ENCODE results near the gene SHISA7. TPM values are rescaled to one million over a fixed set of nuclear protein-coding genes. Genes with fewer than 3 reads are reported as not detected.

SHISA7 gene
- total and polyA plus RNA-seq, 10 donors, result 0.03 to 0.27 TPM; not detected in 8

DNA sequence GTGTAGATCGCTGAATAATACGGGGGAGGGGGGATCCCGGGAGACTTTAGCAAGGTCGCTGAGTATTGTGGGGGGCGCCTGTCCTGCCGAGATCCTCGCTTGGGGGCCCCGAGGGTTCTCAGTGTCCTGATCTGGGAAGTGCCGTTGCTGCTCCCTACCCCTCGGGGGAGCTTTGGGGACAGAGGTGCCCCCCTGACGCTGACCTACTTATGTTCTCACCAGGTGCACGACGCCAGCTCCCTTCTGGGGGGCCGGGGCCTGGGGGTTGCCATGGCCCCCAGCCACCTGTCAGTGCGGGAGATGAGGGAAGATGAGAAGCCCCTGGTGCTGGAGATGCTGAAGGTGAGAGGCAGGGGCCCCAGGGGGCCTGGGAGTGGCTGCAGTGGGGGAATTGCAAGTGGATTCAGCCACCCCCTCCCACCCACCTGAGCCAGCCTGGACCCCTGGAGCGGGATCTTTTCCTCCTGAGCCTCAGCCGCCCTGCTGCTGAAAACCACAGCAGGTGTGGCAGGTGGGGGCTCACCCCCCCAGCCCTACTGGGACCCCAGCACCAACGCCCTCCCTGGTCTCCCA, 42.4 kb upstream of the SHISA7 start:
- no peak for TF ChIP-seq POLR2A (IDR thresholded peaks at IDR 0.05)
- TF ChIP-seq, protein P1, sequence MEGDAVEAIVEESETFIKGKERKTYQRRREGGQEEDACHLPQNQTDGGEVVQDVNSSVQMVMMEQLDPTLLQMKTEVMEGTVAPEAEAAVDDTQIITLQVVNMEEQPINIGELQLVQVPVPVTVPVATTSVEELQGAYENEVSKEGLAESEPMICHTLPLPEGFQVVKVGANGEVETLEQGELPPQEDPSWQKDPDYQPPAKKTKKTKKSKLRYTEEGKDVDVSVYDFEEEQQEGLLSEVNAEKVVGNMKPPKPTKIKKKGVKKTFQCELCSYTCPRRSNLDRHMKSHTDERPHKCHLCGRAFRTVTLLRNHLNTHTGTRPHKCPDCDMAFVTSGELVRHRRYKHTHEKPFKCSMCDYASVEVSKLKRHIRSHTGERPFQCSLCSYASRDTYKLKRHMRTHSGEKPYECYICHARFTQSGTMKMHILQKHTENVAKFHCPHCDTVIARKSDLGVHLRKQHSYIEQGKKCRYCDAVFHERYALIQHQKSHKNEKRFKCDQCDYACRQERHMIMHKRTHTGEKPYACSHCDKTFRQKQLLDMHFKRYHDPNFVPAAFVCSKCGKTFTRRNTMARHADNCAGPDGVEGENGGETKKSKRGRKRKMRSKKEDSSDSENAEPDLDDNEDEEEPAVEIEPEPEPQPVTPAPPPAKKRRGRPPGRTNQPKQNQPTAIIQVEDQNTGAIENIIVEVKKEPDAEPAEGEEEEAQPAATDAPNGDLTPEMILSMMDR (IDR thresholded peaks at IDR 0.05 in 8 of 11, conservative IDR thresholded peaks at IDR 0.05 in 3 of 11), result no peak
- H3K4me1 ChIP-seq, result peaks cover 12 to 65% (median 38%) of the 10 kb centered on the region in 6 donors

DNA sequence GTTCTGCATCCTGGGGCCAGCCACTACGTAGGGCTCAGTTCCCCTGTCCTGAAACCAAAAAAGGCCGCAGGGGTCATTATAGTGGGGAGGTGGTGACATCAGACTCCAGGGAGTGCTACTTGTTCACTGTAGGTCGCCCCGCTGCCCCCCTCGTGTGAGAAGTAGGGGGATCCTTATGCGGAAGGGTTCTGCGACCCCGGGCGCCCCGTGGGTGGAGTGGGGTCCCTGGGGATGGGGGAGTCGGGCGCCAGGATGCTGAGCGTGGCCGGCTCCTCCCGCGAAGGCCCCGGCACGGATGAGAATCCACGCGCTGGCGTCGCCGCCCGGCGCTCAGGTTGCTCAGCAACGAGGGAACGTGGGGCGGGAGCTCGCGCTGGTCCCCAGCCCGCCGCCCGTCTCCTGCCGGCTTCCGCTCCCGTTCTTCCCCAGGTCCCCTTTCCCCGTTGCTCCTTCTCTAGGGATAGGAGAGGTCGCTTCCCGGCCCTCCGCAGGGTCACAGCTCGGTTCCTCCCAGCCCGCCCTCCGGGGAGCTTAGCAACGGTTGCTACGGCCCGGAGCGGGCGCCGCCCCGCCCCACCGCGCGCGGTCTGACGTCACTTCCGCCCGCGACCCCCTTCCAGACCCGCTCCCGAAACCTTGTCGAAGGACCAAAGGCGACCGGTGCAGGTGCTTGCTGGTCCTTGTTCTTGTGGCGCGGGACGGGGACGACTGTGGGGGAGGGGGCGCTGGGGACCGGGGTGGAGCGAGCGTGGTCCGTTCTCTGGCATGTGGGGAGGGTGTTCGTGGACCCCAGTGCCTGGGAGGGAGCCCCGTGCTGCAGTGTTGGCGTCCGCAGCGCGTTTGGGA, 41.7 kb upstream of the SHISA7 start, which contains the start of gene NAT14:
Gene NAT14, plus strand, starts transcription at position 596 of the 846 bp plus-strand sequence. CDS start 521 bp downstream, outside the sequence.
- DNase-seq, result peak; percentile 86

More for the DNA sequence above, 42.4 kb upstream of the SHISA7 start:
- intact Hi-C loops (cut with DNase I; ENCODE audit: low total_unique reads), result no loop called here
- Histone ChIP-seq H3K27ac (peak overlapping the region in 7 of 8 donors; percentile 48 to 87 (median 65)), H3K9me3 (no peaks in the 10 kb centered on the region), H3K27me3 (replicated peaks in 1 of 7) (peaks cover 0 to 32% (median 0%) of the 10 kb centered on the region in 7 donors), H3K4me3 (peak overlapping the region in 7 of 8 donors; percentile 49 to 78 (median 56)), H3K36me3 (peaks cover 0 to 38% (median 25%) of the 10 kb centered on the region in 6 donors)
- DNase-seq, result peak; percentile 70
- WGBS, 5 donors, result 29 to 36% (median 30%) methylated on average over 12 to 18 of the region's 18 CpGs

DNA sequence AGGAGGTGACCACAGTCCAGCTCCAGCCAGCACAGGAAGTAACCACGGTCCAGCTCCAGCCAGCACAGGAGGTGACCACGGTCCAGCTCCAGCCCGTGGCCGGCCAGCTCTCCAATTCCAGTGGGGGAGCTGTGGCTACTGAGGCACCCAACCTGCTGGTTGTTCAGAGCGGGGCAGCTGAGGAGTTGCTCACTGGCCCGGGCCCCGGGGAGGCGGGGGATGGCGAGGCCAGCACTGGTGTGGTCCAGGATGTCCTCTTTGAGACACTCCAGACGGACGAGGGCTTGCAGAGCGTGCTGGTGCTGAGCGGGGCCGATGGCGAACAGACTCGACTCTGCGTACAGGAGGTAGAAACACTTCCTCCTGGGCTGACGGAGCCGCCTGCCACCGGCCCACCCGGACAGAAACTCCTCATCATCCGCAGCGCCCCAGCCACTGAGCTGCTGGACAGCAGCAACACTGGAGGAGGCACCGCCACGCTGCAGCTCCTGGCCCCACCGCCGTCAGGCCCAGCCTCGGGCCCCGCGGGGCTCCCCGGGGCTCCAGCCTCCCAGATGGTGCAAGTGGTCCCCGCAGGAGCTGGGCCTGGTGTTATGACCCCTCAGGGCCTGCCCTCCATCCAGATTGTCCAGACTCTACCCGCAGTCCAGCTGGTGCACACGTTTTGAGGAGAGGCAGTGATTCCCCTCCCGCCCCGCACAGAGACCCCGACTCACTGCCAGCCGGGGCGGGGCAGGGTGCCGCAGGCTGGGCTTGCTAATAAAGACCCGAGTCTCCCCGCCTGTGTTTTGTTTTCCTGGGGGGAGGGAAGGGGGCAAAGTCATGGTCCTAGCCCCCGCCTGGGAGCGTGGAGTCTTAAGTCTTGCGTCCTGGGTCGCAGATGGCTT, 40.8 kb upstream of the SHISA7 start:
- peak; percentile 72 for DNase-seq
- Histone ChIP-seq H3K27ac (peak overlapping the region in 3 of 8 donors; percentile 66 to 87 (median 82)), H3K4me3 (peak overlapping the region in 6 of 8 donors; percentile 49 to 78 (median 54)), H3K4me1 (peaks cover 12 to 61% (median 41%) of the 10 kb centered on the region in 6 donors), H3K36me3 (peaks cover 0 to 41% (median 25%) of the 10 kb centered on the region in 6 donors), H3K27me3 (replicated peaks in 1 of 7) (peaks cover 0 to 16% (median 0%) of the 10 kb centered on the region in 7 donors), H3K9me3 (no peaks in the 10 kb centered on the region)
- TF ChIP-seq POLR2A (IDR thresholded peaks at IDR 0.05) (no peak), POLR2AphosphoS5 (IDR thresholded peaks at IDR 0.05) (no peak)
- TF ChIP-seq, protein P1 (IDR thresholded peaks at IDR 0.05 in 8 of 11, conservative IDR thresholded peaks at IDR 0.05 in 3 of 11), result no peak
- intact Hi-C loops (cut with DNase I; ENCODE audit: low total_unique reads), result no loop called here
- WGBS, 5 donors, result 82 to 94% (median 85%) methylated on average over 20 to 46 of the region's 46 CpGs

More for the DNA sequence above, 41.7 kb upstream of the SHISA7 start, which contains the start of gene NAT14:
- WGBS, 5 donors, result 1 to 3% (median 2%) methylated on average over 44 to 78 of the region's 78 CpGs
- Histone ChIP-seq H3K4me3 (peak within 1 kb of the TSS; percentile 42 to 78 (median 54)), H3K27ac (peak within 1 kb of the TSS; percentile 36 to 87 (median 65)), H3K27me3 (replicated peaks in 1 of 7) (peaks cover 0 to 24% (median 0%) of the 10 kb centered on the region in 7 donors), H3K4me1 (peaks cover 12 to 64% (median 38%) of the 10 kb centered on the region in 6 donors), H3K36me3 (peaks cover 0 to 41% (median 25%) of the 10 kb centered on the region in 6 donors), H3K9me3 (no peaks in the 10 kb centered on the region)
- peak; percentile 45 to 76 (median 67) for TF ChIP-seq POLR2AphosphoS5 (IDR thresholded peaks at IDR 0.05)
- TF ChIP-seq, protein P1 (IDR thresholded peaks at IDR 0.05 in 8 of 11, conservative IDR thresholded peaks at IDR 0.05 in 3 of 11), result no peak
- intact Hi-C loops (cut with DNase I; ENCODE audit: low total_unique reads), result no loop called here

Measured in spleen (tissue), 11 donors.